ENCODE data around the gene ADAP1.

ADAP1 gene

GRCh38 chr7:889025-889390 is 65.5 kb downstream of the ADAP1 start:
- H3F3A ChIP-seq (ENCODE audit: insufficient read depth) = no peaks in the 10 kb centered on the region
- H3K9me3 ChIP-seq (ENCODE audit: insufficient read depth, low read length) = no peaks in the 10 kb centered on the region
- H4K20me1 ChIP-seq (ENCODE audit: low read depth, low read length) = no peaks in the 10 kb centered on the region

GRCh38 chr7:888081-889024 is 66.1 kb downstream of the ADAP1 start:
- Histone ChIP-seq H3K9me2 (replicated peaks; ENCODE audit: insufficient read depth, low read length) (no peaks in the 10 kb centered on the region), H3K27me3 (ENCODE audit: low read length) (no peaks in the 10 kb centered on the region), H3F3A (ENCODE audit: insufficient read depth) (no peaks in the 10 kb centered on the region), H3K4me2 (ENCODE audit: low read depth, low read length, poor library complexity, severe bottlenecking) (no peak overlapping the region), H4K20me1 (ENCODE audit: low read depth, low read length) (no peaks in the 10 kb centered on the region), H3K9me3 (ENCODE audit: insufficient read depth, low read length) (no peaks in the 10 kb centered on the region), H3K4me3 (ENCODE audit: insufficient read depth, low read length, poor library complexity, severe bottlenecking) (no peak overlapping the region), H3K79me2 (ENCODE audit: insufficient read depth, low read length) (peaks cover 38% of the 10 kb centered on the region), H3K36me3 (ENCODE audit: low read length) (no peaks in the 10 kb centered on the region), H2AFZ (ENCODE audit: low read depth, low read length, severe bottlenecking) (no peak overlapping the region), H3K27ac (ENCODE audit: low read depth, low read length) (no peak overlapping the region), H3K9ac (ENCODE audit: low read length) (no peak overlapping the region)
- TF ChIP-seq, protein P1, sequence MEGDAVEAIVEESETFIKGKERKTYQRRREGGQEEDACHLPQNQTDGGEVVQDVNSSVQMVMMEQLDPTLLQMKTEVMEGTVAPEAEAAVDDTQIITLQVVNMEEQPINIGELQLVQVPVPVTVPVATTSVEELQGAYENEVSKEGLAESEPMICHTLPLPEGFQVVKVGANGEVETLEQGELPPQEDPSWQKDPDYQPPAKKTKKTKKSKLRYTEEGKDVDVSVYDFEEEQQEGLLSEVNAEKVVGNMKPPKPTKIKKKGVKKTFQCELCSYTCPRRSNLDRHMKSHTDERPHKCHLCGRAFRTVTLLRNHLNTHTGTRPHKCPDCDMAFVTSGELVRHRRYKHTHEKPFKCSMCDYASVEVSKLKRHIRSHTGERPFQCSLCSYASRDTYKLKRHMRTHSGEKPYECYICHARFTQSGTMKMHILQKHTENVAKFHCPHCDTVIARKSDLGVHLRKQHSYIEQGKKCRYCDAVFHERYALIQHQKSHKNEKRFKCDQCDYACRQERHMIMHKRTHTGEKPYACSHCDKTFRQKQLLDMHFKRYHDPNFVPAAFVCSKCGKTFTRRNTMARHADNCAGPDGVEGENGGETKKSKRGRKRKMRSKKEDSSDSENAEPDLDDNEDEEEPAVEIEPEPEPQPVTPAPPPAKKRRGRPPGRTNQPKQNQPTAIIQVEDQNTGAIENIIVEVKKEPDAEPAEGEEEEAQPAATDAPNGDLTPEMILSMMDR (IDR thresholded peaks at IDR 0.05; ENCODE audit: insufficient read depth, low read length, poor library complexity, severe bottlenecking) = no peak
- no peak for TF ChIP-seq EZH2phosphoT487 (conservative IDR thresholded peaks at IDR 0.05; ENCODE audit: low read length)

More at GRCh38 chr7:889025-889390, 65.5 kb downstream of the ADAP1 start:
- no peak overlapping the region for H3K27ac ChIP-seq (ENCODE audit: low read depth, low read length)
- no peaks in the 10 kb centered on the region for H3K36me3 ChIP-seq (ENCODE audit: low read length)
- no peak overlapping the region for H2AFZ ChIP-seq (ENCODE audit: low read depth, low read length, severe bottlenecking)
- H3K9me2 ChIP-seq (replicated peaks; ENCODE audit: insufficient read depth, low read length) = no peaks in the 10 kb centered on the region
- no peak overlapping the region for H3K4me2 ChIP-seq (ENCODE audit: low read depth, low read length, poor library complexity, severe bottlenecking)
- H3K27me3 ChIP-seq (ENCODE audit: low read length) = no peaks in the 10 kb centered on the region
- no peak overlapping the region for H3K4me3 ChIP-seq (ENCODE audit: insufficient read depth, low read length, poor library complexity, severe bottlenecking)
- no peak overlapping the region for H3K9ac ChIP-seq (ENCODE audit: low read length)
- peaks cover 32% of the 10 kb centered on the region for H3K79me2 ChIP-seq (ENCODE audit: insufficient read depth, low read length)
- TF ChIP-seq, protein P1 (IDR thresholded peaks at IDR 0.05; ENCODE audit: insufficient read depth, low read length, poor library complexity, severe bottlenecking) = no peak
- TF ChIP-seq EZH2phosphoT487 (conservative IDR thresholded peaks at IDR 0.05; ENCODE audit: low read length) = no peak

- no peaks in the 10 kb centered on the region for H3K9me3 ChIP-seq (ENCODE audit: insufficient read depth, low read length)
- peaks cover 47% of the 10 kb centered on the region for H3K79me2 ChIP-seq (ENCODE audit: insufficient read depth, low read length)
- no peak overlapping the region for H3K27ac ChIP-seq (ENCODE audit: low read depth, low read length)
- H3K4me2 ChIP-seq (ENCODE audit: low read depth, low read length, poor library complexity, severe bottlenecking) = no peak overlapping the region
- no peaks in the 10 kb centered on the region for H3K9me2 ChIP-seq (replicated peaks; ENCODE audit: insufficient read depth, low read length)
- TF ChIP-seq, protein P1 (IDR thresholded peaks at IDR 0.05; ENCODE audit: insufficient read depth, low read length, poor library complexity, severe bottlenecking) = no peak
- TF ChIP-seq EZH2phosphoT487 (conservative IDR thresholded peaks at IDR 0.05; ENCODE audit: low read length) = no peak
- no peaks in the 10 kb centered on the region for H3K27me3 ChIP-seq (ENCODE audit: low read length)
- no peaks in the 10 kb centered on the region for H4K20me1 ChIP-seq (ENCODE audit: low read depth, low read length)
- no peak overlapping the region for H3K9ac ChIP-seq (ENCODE audit: low read length)
- no peaks in the 10 kb centered on the region for H3K36me3 ChIP-seq (ENCODE audit: low read length)
- no peaks in the 10 kb centered on the region for H3F3A ChIP-seq (ENCODE audit: insufficient read depth)
- no peak overlapping the region for H3K4me3 ChIP-seq (ENCODE audit: insufficient read depth, low read length, poor library complexity, severe bottlenecking)
- H2AFZ ChIP-seq (ENCODE audit: low read depth, low read length, severe bottlenecking) = no peak overlapping the region
Measured at GRCh38 chr7:887488-887820, 67.0 kb downstream of the ADAP1 start.
